Breast epithelium (tissue), 3 donors: ENCODE data around the gene RALGPS1.

Experiments
- CTCF ChIP-seq, 3 donors: fragments of 450-650 bp; IDR thresholded peaks; one replicate each; pipeline ENCODE4 v1.5.1; 2016 to 2017; ENCODE audit warnings: antibody characterized with exemption in 3 of 3, mild to moderate bottlenecking in 3 of 3, moderate library complexity in 3 of 3
- POLR2AphosphoS5 ChIP-seq, 3 donors: sonication (generic); formaldehyde crosslinking; IDR thresholded peaks; one replicate each; pipeline ENCODE4 v1.6.1; 2017; ENCODE audit warnings: antibody characterized with exemption in 3 of 3

GRCh38 chr9:127210851-127211730 is 296.5 kb downstream of the RALGPS1 start:
- TF ChIP-seq CTCF (IDR thresholded peaks at IDR 0.05) (no peak), POLR2AphosphoS5 (IDR thresholded peaks at IDR 0.05) (no peak)
